Measurements from ENCODE around the gene ERBB4. TPM values are rescaled to one million over a fixed set of nuclear protein-coding genes. Genes with fewer than 3 reads are reported as not detected.

ERBB4 gene
- total RNA-seq, 1 donor from 2014 or later: 17.8 TPM

- no peak for DNase-seq
Measured at GRCh38 chr2:211331736-211332135, 1206.9 kb downstream of the ERBB4 start.

GRCh38 chr2:211329882-211330281 lies 1208.7 kb downstream of the ERBB4 start:
- DNase-seq: no peak

- DNase-seq: no peak
Measured at GRCh38 chr2:211329421-211329820, 1209.2 kb downstream of the ERBB4 start.

- no peak for DNase-seq
Measured at GRCh38 chr2:211328126-211328525, 1210.5 kb downstream of the ERBB4 start.

Small RNAs within 50 kb of the gene (small RNA-seq; reads per million reads assigned to genes)
- gene MIR548F2 (ENCODE audit: low replicate concordance): not detected
- not detected for gene RNA5SP119 (ENCODE audit: low replicate concordance)

Measured in tongue (tissue), 3 donors.